Brain microvascular endothelial cell (primary cell): Measurements from ENCODE around the gene IFNE.

Experiments used
- DNase-seq: peaks from one replicate; pipeline ENCODE4 v3.0.0-alpha.2; 2020
- H3K27ac ChIP-seq: fragments of 250-450 bp; sonication (Bioruptor Pico); 2 replicates; pipeline ENCODE4 v1.5.1; 2020; ENCODE audit warnings: mild to moderate bottlenecking, moderate library complexity
- H3K27me3 ChIP-seq: fragments of 250-450 bp; sonication (Bioruptor Pico); replicated peaks from 2 replicates; pipeline ENCODE4 v1.5.1; 2020; ENCODE audit warnings: mild to moderate bottlenecking
- H3K36me3 ChIP-seq: fragments of 250-450 bp; sonication (Bioruptor Pico); replicated peaks from 2 replicates; pipeline ENCODE4 v1.5.1; 2020; ENCODE audit warnings: mild to moderate bottlenecking
- H3K4me3 ChIP-seq: 2 replicates; pipeline ENCODE4 v1.5.1; 2011; ENCODE audit warnings: low read depth, mild to moderate bottlenecking, control low read depth, low read length, moderate library complexity
- CTCF ChIP-seq: IDR thresholded peaks from 2 replicates; pipeline ENCODE4 v1.5.1; 2011; ENCODE audit warnings: low read depth, mild to moderate bottlenecking, moderate library complexity, low read length, control low read depth, inconsistent platforms; ENCODE audit errors: missing control alignments
- in situ Hi-C: cut with HindIII; loops from 2 replicates; pipeline ENCODE4 v1.10.0; 2017; ENCODE audit warnings: low sequenced_read_pairs, low pct_ligation_motif_present

IFNE gene

GRCh38 chr9:21481470-21482056 is 550 bp downstream of the IFNE start:
- no peak overlapping the region for H3K4me3 ChIP-seq
- no peak for DNase-seq
- TF ChIP-seq CTCF: no peak
- in situ Hi-C loops: no loop called here
- H3K36me3 ChIP-seq: no peaks in the 10 kb centered on the region
- H3K27me3 ChIP-seq: no peaks in the 10 kb centered on the region
- no peak overlapping the region for H3K27ac ChIP-seq

- H3K27me3 ChIP-seq: no peaks in the 10 kb centered on the region
- in situ Hi-C loops: no loop called here
- no peak overlapping the region for H3K27ac ChIP-seq
- no peaks in the 10 kb centered on the region for H3K36me3 ChIP-seq
- H3K4me3 ChIP-seq: no peak overlapping the region
- no peak for TF ChIP-seq CTCF
- no peak for DNase-seq
These were observed 2.9 kb downstream of the IFNE start for GRCh38 chr9:21479152-21479702.

- Histone ChIP-seq H3K4me3 (no peak overlapping the region), H3K27ac (no peak overlapping the region), H3K27me3 (no peaks in the 10 kb centered on the region), H3K36me3 (no peaks in the 10 kb centered on the region)
- DNase-seq: no peak
- in situ Hi-C loops: no loop called here
- TF ChIP-seq CTCF: no peak
These were observed 4.6 kb downstream of the IFNE start for GRCh38 chr9:21477466-21477865.

- DNase-seq: no peak
- in situ Hi-C loops: no loop called here
- Histone ChIP-seq H3K27ac (no peak overlapping the region), H3K4me3 (no peak overlapping the region), H3K36me3 (no peaks in the 10 kb centered on the region), H3K27me3 (no peaks in the 10 kb centered on the region)
- TF ChIP-seq CTCF: peak; percentile 18
These were observed 8.9 kb downstream of the IFNE start for GRCh38 chr9:21473236-21473635.

GRCh38 chr9:21470126-21470525 is 12.0 kb downstream of the IFNE start:
- Histone ChIP-seq H3K27ac (no peak overlapping the region), H3K36me3 (no peaks in the 10 kb centered on the region), H3K27me3 (no peaks in the 10 kb centered on the region), H3K4me3 (no peak overlapping the region)
- in situ Hi-C loops: no loop called here
- TF ChIP-seq CTCF: no peak
- DNase-seq: no peak

GRCh38 chr9:21465859-21466518 is 16.1 kb downstream of the IFNE start:
- Histone ChIP-seq H3K36me3 (no peaks in the 10 kb centered on the region), H3K27ac (no peak overlapping the region), H3K4me3 (no peak overlapping the region), H3K27me3 (no peaks in the 10 kb centered on the region)
- TF ChIP-seq CTCF: peak; percentile 65
- peak; percentile 59 for DNase-seq
- in situ Hi-C loops: no loop called here
